GM20431 (cell line): ENCODE results near the gene GCLC.

Source experiments
- in situ Hi-C: fragments of 300-500 bp; cut with MseI, MboI; formaldehyde crosslinking; loops from one replicate; pipeline ENCODE4 v1.15.0; 2020; ENCODE audit warnings: low sequenced_read_pairs; ENCODE audit not compliant: unreplicated experiment

Gene GCLC

GRCh38 chr6:53529324-53530036 lies 15.4 kb downstream of the GCLC start:
- in situ Hi-C loops, result no loop called here

- in situ Hi-C loops, result no loop called here
Observed at GRCh38 chr6:53528107-53528506, 16.8 kb downstream of the GCLC start.

- in situ Hi-C loops, result no loop called here
Observed at GRCh38 chr6:53527249-53527765, 17.6 kb downstream of the GCLC start.

- in situ Hi-C loops, result no loop called here
Observed at GRCh38 chr6:53526000-53526399, 18.9 kb downstream of the GCLC start.

GRCh38 chr6:53524455-53524815 lies 20.5 kb downstream of the GCLC start:
- in situ Hi-C loops, result no loop called here

- in situ Hi-C loops, result no loop called here
Observed at GRCh38 chr6:53523511-53524454, 21.1 kb downstream of the GCLC start.

GRCh38 chr6:53520320-53520928 lies 24.5 kb downstream of the GCLC start:
- in situ Hi-C loops, result no loop called here

GRCh38 chr6:53518862-53519261 lies 26.0 kb downstream of the GCLC start:
- in situ Hi-C loops, result no loop called here

GRCh38 chr6:53517021-53517420 lies 27.9 kb downstream of the GCLC start:
- in situ Hi-C loops, result no loop called here

GRCh38 chr6:53514677-53515076 lies 30.2 kb downstream of the GCLC start:
- in situ Hi-C loops, result no loop called here

- in situ Hi-C loops, result no loop called here
Observed at GRCh38 chr6:53513519-53513966, 31.4 kb downstream of the GCLC start.

GRCh38 chr6:53513056-53513455 lies 31.8 kb downstream of the GCLC start:
- in situ Hi-C loops, result no loop called here

GRCh38 chr6:53512626-53513025 lies 32.3 kb downstream of the GCLC start:
- in situ Hi-C loops, result no loop called here

- in situ Hi-C loops, result no loop called here
Observed at GRCh38 chr6:53510746-53511145, 34.2 kb downstream of the GCLC start.

- in situ Hi-C loops, result no loop called here
Observed at GRCh38 chr6:53506872-53507271, 38.0 kb downstream of the GCLC start.

GRCh38 chr6:53504512-53504911 lies 40.4 kb downstream of the GCLC start:
- in situ Hi-C loops, result no loop called here

GRCh38 chr6:53503060-53503459 lies 41.8 kb downstream of the GCLC start:
- in situ Hi-C loops, result no loop called here

GRCh38 chr6:53501432-53501831 lies 43.5 kb downstream of the GCLC start:
- in situ Hi-C loops, result no loop called here

GRCh38 chr6:53500095-53500494 lies 44.8 kb downstream of the GCLC start:
- in situ Hi-C loops, result no loop called here

GRCh38 chr6:53499094-53499493 lies 45.8 kb downstream of the GCLC start:
- in situ Hi-C loops, result no loop called here

- in situ Hi-C loops, result no loop called here
Observed at GRCh38 chr6:53498649-53499048, 46.3 kb downstream of the GCLC start.
